Raji (cell line): Measurements from ENCODE around the gene C6orf163.
A peak's percentile ranks its signal among the peaks of the same experiment; 100 is the strongest.

ENCODE experiments used
- POLR2A ChIP-seq: IDR thresholded peaks from 2 replicates; pipeline ENCODE4 v1.6.1; 2011; ENCODE audit warnings: low read depth, low read length, control low read depth; ENCODE audit not compliant: insufficient read depth

C6orf163 gene

GRCh38 chr6:87344731-87345130 lies at the start of gene C6orf163:
Gene C6orf163 (plus strand): TSS chr6:87344813. CDS start chr6:87345100, 287 bp downstream.
- TF ChIP-seq POLR2A: no peak

GRCh38 chr6:87297119-87297518 lies 47.5 kb upstream of the C6orf163 start:
- no peak for TF ChIP-seq POLR2A

- no peak for TF ChIP-seq POLR2A
These were observed 35.6 kb upstream of the C6orf163 start for GRCh38 chr6:87308970-87309369.

DNA sequence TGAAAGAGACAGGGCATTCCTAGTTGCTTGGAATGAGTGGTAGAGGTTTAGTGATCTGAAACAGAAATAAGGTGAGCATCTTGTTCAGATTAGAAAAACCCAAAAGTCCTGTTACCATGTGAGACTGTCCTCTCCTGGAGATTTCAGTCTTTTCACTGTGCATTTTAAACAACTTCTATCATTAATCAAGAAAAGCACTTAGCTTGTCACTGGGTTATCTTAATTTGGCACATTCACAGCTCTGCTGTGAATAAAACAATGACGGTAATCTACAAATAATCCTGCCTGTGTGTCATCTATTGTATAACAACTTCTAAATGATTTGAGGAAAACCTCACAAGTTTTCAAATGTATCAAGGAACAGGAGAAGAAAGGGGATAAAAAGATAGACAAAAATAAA lies 31.8 kb upstream of the C6orf163 start:
- no peak for TF ChIP-seq POLR2A

- no peak for TF ChIP-seq POLR2A
These were observed 29.5 kb upstream of the C6orf163 start for GRCh38 chr6:87315071-87315470.

DNA sequence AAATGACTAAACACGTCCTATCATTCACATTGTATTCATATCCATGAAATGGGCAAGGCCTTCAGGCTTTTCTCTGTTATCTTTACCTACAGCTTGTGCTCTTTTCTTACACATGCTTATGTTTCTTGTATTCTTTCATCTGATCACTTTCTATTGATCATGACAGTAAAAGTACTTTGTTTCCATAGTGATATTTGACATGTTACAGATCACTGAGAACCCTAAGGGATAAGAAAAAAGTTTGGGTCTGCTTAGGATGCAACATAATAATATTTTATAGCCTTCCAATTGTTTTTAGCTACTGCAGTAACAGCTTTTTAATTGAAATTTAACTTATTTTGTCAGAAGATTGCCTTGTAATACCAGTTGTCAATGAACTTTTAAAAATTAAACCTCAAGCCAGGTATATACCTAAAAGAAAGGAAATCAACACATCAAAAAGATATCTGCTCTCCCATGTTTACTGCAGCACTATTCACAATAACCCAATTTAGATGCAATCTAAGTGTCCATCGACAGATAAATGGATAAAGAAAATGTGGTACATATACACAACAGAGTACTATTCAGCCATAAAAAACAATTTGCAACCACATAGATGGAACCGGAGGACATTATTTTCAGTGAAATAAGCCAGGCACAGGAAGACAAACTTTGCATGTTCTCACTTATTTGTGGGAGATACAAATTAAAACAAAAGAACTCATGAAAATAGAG lies 25.2 kb upstream of the C6orf163 start:
- no peak for TF ChIP-seq POLR2A

DNA sequence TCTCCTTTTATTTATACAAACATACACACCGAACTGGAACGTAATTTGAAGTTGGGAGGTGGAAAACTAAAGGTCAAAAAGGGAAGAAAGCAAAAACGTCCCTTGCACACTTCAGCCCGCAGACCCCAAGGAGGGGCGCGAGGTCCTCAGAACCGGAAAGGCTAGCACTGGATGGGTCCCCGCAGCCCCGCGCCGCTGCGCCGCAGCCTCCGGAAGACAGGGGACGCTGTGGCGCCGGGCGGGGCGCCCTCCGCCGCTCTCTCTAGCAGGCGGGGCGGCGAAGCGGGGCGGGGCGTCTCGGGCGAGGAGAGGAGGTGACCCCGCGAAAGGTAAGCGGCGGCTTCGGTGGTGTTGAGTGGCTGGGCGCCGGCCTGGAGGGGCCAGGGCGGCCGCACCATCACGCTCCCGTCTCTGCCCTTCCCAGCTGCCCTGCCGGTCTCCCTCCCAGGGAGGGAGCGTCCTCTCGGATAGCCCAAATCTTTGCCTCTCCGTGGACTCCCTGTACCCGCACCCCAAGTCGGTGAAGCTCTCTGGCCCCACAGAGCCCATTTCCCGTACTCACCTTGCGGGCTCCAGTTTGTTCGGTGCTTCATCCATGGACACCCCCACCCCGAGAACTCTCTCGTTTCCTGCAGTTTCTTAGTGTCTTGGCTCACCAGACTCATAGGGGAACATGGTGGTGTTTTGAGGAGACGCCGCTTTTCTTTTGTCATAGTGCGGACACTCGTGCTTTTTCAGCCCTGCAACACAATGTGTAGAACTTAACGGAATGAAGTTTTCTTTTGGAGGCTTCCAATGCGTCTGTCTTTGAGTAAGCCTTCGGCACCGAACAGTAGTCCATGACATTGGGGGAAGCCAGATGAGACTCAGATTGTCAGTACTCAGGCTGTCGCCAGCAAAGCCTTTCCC lies 22.1 kb upstream of the C6orf163 start, which contains the start of gene SMIM8:
SMIM8 (plus strand) TSS at position 285 of the 909 bp plus-strand sequence. CDS start 14,444 bp downstream, outside the sequence.
- peak; percentile 85 for TF ChIP-seq POLR2A

DNA sequence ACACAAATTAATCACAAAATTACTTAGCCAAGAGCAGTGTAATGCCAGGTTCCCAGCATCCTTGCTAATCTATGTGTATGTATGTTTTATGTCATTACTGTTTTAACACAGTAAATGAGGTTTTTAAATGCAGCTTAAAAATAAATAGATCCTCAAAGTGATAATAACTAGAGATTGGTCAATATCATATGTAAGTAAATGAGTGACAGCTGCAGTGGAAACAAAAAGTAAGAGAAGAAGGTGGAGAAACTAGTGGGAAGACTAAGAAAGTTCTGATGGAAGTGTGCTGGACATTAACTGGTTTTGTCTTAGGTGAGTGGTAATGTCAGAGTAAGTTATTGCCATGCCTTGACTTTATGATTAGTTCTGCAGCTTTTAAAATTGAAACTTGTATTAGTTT lies 13.7 kb upstream of the C6orf163 start:
- TF ChIP-seq POLR2A: no peak

- no peak for TF ChIP-seq POLR2A
These were observed 11.6 kb upstream of the C6orf163 start for GRCh38 chr6:87333033-87333432.

- no peak for TF ChIP-seq POLR2A
These were observed 10.9 kb upstream of the C6orf163 start for GRCh38 chr6:87333591-87334181.

DNA sequence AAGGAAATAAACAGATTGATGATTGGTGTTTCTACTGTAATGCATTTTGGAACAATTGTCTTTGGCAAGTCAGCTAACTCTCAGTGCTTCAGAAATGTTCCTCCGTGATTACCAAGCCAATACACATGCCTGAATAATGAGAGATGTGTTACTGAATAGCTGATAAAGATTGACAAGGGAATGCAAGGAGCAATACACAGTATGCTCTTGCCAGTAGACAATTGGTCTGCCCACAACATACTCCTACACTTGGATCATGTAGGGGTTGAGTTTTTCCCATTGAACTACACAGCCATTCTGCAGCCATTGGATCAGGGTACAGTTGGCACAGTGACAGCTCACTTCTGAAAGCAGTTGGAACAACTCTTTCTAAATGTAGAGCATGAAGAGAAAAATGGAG lies 9.9 kb upstream of the C6orf163 start:
- TF ChIP-seq POLR2A: no peak

DNA sequence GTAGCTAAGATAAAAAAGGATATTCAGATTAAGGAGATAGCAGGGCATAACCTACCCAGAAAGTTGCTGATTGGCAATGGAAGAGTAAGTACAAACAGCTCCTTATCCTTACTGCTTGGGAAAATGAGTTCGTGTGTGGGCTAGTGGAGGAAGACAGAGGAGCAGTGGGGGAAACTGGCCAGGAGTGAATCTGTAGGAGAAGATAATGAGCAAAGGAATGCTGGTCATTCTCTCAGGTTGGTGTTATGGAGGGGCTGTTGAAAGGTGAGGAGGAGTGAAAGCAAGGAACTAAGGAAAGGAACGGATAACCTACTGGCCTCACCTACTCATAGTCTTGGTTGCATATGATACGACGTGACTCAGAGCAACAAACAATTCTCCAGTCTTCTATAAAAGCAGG lies 8.2 kb upstream of the C6orf163 start:
- TF ChIP-seq POLR2A: no peak

- TF ChIP-seq POLR2A: no peak
These were observed 4.4 kb upstream of the C6orf163 start for GRCh38 chr6:87340230-87340629.

DNA sequence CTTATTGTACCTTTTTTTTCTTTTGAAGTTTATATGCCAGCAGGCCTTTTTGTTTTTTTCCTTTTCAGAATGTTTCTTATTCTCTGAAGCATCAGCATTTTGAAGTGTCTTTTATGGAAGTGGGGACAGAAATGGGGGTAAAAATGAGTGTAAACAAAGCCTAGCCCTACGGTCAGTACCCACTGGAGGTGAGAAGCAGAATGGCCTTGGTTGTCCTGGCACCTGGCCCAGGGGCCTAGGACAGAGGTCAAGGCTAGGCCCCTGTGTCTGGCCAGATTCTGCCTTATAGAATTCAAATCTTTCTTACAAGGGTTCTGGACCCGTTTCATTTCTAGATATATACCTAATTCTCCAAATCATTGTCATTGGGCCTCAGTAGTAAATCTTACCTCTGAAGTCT lies 3.5 kb upstream of the C6orf163 start:
- TF ChIP-seq POLR2A: no peak

DNA sequence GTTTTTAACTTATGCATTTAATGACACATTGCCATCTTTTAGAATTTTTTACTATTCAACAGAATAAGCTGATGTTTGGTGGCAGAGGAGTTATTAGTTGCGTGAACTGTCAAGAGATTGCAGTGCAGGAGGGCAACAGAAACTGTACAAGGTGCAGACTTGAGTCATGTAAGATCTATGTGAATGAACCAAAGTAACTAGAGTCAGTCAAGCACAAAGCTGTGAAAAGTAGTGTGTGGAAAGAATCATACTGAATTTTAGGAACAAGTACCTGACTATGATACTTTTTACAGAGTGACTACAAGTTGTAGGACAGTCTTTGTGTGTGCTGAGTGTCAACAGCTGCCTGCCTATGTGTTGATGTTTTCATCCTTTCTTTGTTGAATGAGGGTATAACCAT lies 2.7 kb upstream of the C6orf163 start:
- TF ChIP-seq POLR2A: no peak

- no peak for TF ChIP-seq POLR2A
These were observed 1.8 kb upstream of the C6orf163 start for GRCh38 chr6:87342829-87343228.

- no peak for TF ChIP-seq POLR2A
These were observed 2.1 kb downstream of the C6orf163 start for GRCh38 chr6:87346700-87347099.
